Right lobe of liver (tissue), 6 donors: ENCODE measurements around the gene SIM2. TPM values are rescaled to one million over a fixed set of nuclear protein-coding genes. Genes with fewer than 3 reads are reported as not detected.
"Not testable (repeated sequence)": the region's sequence is repeated elsewhere in the genome, so short reads cannot be mapped to it uniquely, and the experiment has no call there.

Source experiments
- ATAC-seq, 4 donors: fragments of 200-7000 bp; cut with Tn5 transposase; one replicate each; pipeline ENCODE4 v1.9.1; 2020; ENCODE audit warnings: mild to moderate bottlenecking in 4 of 4, moderate library complexity in 4 of 4
- DNase-seq, 3 donors: peaks; one replicate each; pipeline ENCODE4 v3.0.0-alpha.2; 2020
- H3K27ac ChIP-seq, 3 donors: fragments of 200-600 bp; one replicate each; pipeline ENCODE4 v1.8.0; 2022
- H3K27me3 ChIP-seq, 2 donors: fragments of 200-600 bp; one replicate each; pipeline ENCODE4 v1.8.0; 2022
- H3K36me3 ChIP-seq, 4 donors: fragments of 200-600 bp; sonication (generic) in 1 of 4; one replicate each; pipeline versions ENCODE4 v1.5.1 to v1.8.0; 2017 to 2022; ENCODE audit warnings: control low read depth in 1 of 4
- H3K4me1 ChIP-seq, 4 donors: fragments of 200-600 bp; sonication (generic) in 1 of 4; one replicate each; pipeline versions ENCODE4 v1.5.1 to v1.8.0; 2017 to 2022; ENCODE audit warnings: control low read depth in 1 of 4
- H3K4me3 ChIP-seq, 3 donors: fragments of 200-600 bp; one replicate each; pipeline ENCODE4 v1.8.0; 2022
- H3K9me3 ChIP-seq, 4 donors: fragments of 200-600 bp; sonication (generic) in 1 of 4; one replicate each; pipeline versions ENCODE4 v1.5.1 to v1.8.0; 2017 to 2022; ENCODE audit warnings: control low read depth in 1 of 4
- POLR2A ChIP-seq: fragments of 450-650 bp; IDR thresholded peaks from one replicate; pipeline ENCODE4 v1.6.1; 2017; ENCODE audit warnings: antibody characterized with exemption, mild to moderate bottlenecking
- WGBS: methylation state at CpG from one replicate; pipeline ENCODE4 v1.1.6; 2018; ENCODE audit warnings: low coverage, low lambda C conversion rate; ENCODE audit not compliant: insufficient coverage; ENCODE audit errors: missing lambda C conversion rate; 5-methylcytosine and 5-hydroxymethylcytosine counted together
- intact Hi-C, 2 donors: fragments of 100-400 bp; cut with DNase I; formaldehyde crosslinking; loops; one replicate each; pipeline versions ENCODE4 v1.11.2 to v1.14.1; 2022
- long read RNA-seq: library from polyadenylated mRNA; unstranded; transcript quantifications from one replicate; pipeline ENCODE4 v2.0.0, GENCODE V29; 2019
- total RNA-seq, 6 experiments: library from RNA; depleted of rRNA in 2 of 6; stranded (reverse); fragments of >200 nt in 2 of 6; fragmentation: NEBNext Ultra II Directional in 3 of 6; extraction: Animal tissue kit (Norgen Biotek cat#: 25700) in 3 of 6; gene quantifications; one replicate each; pipeline versions ENCODE4 v1.1.0 to v1.2.4, GENCODE V29; 2016 to 2023
- TF ChIP-seq, protein P1 (sequence below), 4 donors: fragments of 200-600 bp in 3 of 4; fragments of 450-650 bp in 1 of 4; IDR thresholded peaks; one replicate each; pipeline versions ENCODE4 v1.5.1 to v1.8.0; 2016 to 2022; ENCODE audit warnings: antibody characterized with exemption in 4 of 4, mild to moderate bottlenecking in 2 of 4
- donor health status: DM: no; HTN: yes; CAD: no.
- donor health status: DM: no; HTN: no; CAD: no.
- donor health status: DM: no; HTN: no; CAD: no.
- donor health status: DM: no; HTN: yes; CAD: no.
- donor health status: DM: no; HTN: yes; CAD: no.

Gene SIM2
- not detected for total RNA-seq
- long read RNA-seq, result 0 reads

DNA sequence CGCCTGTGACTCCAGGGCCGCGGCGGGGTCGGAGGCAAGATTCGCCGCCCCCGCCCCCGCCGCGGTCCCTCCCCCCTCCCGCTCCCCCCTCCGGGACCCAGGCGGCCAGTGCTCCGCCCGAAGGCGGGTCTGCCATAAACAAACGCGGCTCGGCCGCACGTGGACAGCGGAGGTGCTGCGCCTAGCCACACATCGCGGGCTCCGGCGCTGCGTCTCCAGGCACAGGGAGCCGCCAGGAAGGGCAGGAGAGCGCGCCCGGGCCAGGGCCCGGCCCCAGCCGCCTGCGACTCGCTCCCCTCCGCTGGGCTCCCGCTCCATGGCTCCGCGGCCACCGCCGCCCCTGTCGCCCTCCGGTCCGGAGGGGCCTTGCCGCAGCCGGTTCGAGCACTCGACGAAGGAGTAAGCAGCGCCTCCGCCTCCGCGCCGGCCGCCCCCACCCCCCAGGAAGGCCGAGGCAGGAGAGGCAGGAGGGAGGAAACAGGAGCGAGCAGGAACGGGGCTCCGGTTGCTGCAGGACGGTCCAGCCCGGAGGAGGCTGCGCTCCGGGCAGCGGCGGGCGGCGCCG is at the start of gene SIM2:
Gene SIM2 (plus strand): TSS at position 135 of the 565 bp plus-strand sequence. CDS start 632 bp downstream, outside the sequence.
- intact Hi-C loops, result no loop called here
- Histone ChIP-seq H3K36me3 (no peaks in the 10 kb centered on the region), H3K27me3 (peaks cover 40 to 91% of the 10 kb centered on the region in 2 donors), H3K9me3 (no peaks in the 10 kb centered on the region), H3K4me3 (peak within 1 kb of the TSS; percentile 16 to 40 (median 32)), H3K27ac (no peak within 1 kb of the TSS), H3K4me1 (peaks cover 0 to 37% (median 4%) of the 10 kb centered on the region in 4 donors)
- no CpG with 5 or more reads among the region's 70 CpGs for WGBS
- TF ChIP-seq, protein P1, sequence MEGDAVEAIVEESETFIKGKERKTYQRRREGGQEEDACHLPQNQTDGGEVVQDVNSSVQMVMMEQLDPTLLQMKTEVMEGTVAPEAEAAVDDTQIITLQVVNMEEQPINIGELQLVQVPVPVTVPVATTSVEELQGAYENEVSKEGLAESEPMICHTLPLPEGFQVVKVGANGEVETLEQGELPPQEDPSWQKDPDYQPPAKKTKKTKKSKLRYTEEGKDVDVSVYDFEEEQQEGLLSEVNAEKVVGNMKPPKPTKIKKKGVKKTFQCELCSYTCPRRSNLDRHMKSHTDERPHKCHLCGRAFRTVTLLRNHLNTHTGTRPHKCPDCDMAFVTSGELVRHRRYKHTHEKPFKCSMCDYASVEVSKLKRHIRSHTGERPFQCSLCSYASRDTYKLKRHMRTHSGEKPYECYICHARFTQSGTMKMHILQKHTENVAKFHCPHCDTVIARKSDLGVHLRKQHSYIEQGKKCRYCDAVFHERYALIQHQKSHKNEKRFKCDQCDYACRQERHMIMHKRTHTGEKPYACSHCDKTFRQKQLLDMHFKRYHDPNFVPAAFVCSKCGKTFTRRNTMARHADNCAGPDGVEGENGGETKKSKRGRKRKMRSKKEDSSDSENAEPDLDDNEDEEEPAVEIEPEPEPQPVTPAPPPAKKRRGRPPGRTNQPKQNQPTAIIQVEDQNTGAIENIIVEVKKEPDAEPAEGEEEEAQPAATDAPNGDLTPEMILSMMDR (IDR thresholded peaks at IDR 0.05), result no peak
- TF ChIP-seq POLR2A, result no peak
- DNase-seq, result peak in 1 of 3 donors; percentile 54
- peak; percentile 4 to 34 (median 26) for ATAC-seq

GRCh38 chr21:36654324-36654723 is 44.6 kb upstream of the SIM2 start:
- intact Hi-C loops, result no loop called here
- DNase-seq, result no peak
- H3K27me3 ChIP-seq, result no peaks in the 10 kb centered on the region
- H3K9me3 ChIP-seq, result no peaks in the 10 kb centered on the region
- WGBS, result 61% methylated on average over 5 of the region's 17 CpGs
- no peak for ATAC-seq
- no peaks in the 10 kb centered on the region for H3K4me1 ChIP-seq
- no peak overlapping the region for H3K27ac ChIP-seq
- no peaks in the 10 kb centered on the region for H3K36me3 ChIP-seq
- TF ChIP-seq POLR2A, result no peak
- TF ChIP-seq, protein P1 (IDR thresholded peaks at IDR 0.05), result no peak
- H3K4me3 ChIP-seq, result no peak overlapping the region

DNA sequence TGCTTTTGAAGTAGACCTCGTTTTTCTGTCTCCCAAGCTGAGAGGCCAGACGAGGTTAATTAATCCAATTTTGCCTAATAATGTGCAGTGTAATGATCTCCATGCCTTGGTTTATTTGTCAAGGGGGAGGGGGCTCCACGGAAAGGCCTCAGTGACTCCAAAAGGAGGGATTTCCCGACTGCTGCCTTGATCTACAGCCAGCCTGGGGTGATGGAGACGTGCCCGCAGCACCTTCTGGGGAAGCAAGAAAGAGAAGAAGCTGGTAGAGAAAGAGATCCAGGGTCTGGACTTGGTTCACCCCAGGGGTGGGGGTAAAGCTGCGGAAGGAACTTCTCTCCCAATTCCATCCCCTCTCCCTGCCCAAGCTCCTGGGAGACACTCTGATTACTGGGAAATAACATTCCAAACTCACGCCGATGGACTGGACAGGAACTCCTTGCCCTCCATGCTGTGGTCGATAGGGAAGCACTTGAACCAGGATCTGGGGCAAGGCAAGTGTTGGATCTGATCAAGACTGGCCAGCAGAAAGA is 44.1 kb upstream of the SIM2 start:
- ATAC-seq, result no peak
- intact Hi-C loops, result no loop called here
- Histone ChIP-seq H3K27me3 (no peaks in the 10 kb centered on the region), H3K27ac (no peak overlapping the region), H3K4me1 (no peaks in the 10 kb centered on the region), H3K4me3 (no peak overlapping the region), H3K36me3 (no peaks in the 10 kb centered on the region), H3K9me3 (no peaks in the 10 kb centered on the region)
- TF ChIP-seq, protein P1 (IDR thresholded peaks at IDR 0.05), result no peak
- DNase-seq, result no peak
- WGBS, result 70% methylated on average over 10 of the region's 10 CpGs

GRCh38 chr21:36656138-36656537 is 42.8 kb upstream of the SIM2 start:
- H3K4me1 ChIP-seq, result no peaks in the 10 kb centered on the region
- no peak overlapping the region for H3K27ac ChIP-seq
- no peaks in the 10 kb centered on the region for H3K9me3 ChIP-seq
- WGBS, result 54% methylated on average over 6 of the region's 6 CpGs
- no peak for TF ChIP-seq POLR2A
- TF ChIP-seq, protein P1 (IDR thresholded peaks at IDR 0.05), result no peak
- H3K4me3 ChIP-seq, result no peak overlapping the region
- H3K27me3 ChIP-seq, result no peaks in the 10 kb centered on the region
- no peaks in the 10 kb centered on the region for H3K36me3 ChIP-seq
- intact Hi-C loops, result no loop called here
- DNase-seq (no peak), ATAC-seq (peak in 1 of 4 donors; percentile 17)

DNA sequence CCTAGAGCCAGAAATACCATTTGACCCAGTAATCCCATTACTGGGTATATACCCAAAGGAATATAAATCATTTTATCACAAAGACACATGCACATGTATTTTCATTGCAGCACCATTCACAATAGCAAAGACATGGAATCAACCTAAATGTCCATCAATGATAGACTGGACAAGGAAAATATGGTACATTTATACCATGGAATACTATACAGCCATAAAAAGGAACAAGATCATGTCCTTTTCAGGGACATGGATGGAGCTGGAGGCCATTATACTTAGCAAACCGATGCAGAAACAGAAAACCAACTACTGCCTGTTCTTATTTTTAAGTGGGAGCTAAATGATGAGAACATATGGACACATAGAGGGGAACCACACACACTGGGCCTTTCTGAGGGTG is 41.6 kb upstream of the SIM2 start:
- H3K4me1 ChIP-seq, result not testable (repeated sequence)
- 57% methylated on average over 1 of the region's 1 CpG for WGBS

More for the DNA sequence above, 41.6 kb upstream of the SIM2 start:
- H3K36me3 ChIP-seq, ATAC-seq, intact Hi-C loops, H3K27ac ChIP-seq, H3K27me3 ChIP-seq, DNase-seq, H3K9me3 ChIP-seq, H3K4me3 ChIP-seq: not testable (repeated sequence)
